NCI-H2171 (cell line): ENCODE results near the gene ATF7IP.

ENCODE experiments used
- DNase-seq: peaks from one replicate; lab custom pipeline; 2025; lab: John Stamatoyannopoulos, UW

The ATF7IP gene

GRCh38 chr12:14410841-14411569 lies 45.5 kb downstream of the ATF7IP start:
- DNase-seq = no peak

DNA sequence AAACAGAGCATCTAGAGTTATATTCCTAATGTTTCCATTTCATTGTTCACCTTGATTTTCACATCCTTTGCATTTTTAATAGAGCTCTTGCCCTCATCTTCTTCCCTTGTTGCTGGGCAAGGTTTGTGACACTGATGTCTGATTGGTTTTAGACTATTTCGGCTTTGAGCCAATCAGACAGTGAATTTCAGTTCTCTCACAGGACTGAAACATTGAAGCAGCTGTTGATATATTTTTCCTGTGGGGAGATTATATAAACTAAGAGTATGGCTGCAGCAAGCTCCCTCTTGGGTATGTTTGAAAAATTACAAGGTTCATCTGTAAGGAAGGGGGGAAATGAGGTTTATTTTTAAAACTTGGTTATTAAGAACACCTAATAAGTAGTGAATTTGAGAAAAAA lies 51.2 kb downstream of the ATF7IP start:
- peak; percentile 8 for DNase-seq

DNA sequence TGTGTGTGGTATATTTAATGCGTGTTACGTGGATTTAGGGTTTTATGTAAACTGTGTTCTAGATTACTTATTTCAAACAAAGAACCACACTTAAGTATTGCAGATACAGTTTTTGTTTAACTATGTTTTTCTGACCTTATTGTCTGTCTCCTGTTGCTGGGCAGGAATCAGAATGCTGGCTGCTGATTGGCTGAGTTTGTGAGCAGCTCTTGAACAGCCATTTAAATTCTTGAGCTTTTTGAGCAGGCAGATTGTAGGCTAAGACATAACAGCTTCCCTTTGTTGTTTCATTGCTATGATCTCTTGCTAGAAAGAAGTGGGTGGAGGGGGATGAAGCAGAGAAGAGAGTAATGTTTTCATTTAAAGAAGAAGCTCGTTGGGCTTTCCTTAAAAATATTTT lies 52.2 kb downstream of the ATF7IP start:
- no peak for DNase-seq

DNA sequence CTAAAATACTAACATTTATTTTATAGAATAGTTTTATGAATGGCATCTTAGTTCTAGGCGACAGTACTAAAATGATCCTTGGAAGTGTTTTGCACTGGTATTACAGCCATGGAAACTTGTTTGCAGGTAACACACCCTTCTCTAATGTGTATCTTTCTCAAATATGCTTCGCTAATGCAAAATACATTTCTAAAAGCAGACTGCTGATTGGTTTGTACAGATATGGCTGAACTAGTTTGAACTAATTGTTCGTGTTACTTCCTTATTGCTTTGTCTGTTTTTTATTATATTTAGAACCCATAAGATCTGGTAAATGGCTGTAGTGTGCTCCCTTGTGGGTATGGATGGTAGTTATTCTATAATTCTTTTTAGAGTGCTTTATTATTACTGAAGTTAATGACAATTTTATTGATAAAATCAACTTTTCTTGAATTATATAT lies 53.0 kb downstream of the ATF7IP start:
- DNase-seq = no peak

DNA sequence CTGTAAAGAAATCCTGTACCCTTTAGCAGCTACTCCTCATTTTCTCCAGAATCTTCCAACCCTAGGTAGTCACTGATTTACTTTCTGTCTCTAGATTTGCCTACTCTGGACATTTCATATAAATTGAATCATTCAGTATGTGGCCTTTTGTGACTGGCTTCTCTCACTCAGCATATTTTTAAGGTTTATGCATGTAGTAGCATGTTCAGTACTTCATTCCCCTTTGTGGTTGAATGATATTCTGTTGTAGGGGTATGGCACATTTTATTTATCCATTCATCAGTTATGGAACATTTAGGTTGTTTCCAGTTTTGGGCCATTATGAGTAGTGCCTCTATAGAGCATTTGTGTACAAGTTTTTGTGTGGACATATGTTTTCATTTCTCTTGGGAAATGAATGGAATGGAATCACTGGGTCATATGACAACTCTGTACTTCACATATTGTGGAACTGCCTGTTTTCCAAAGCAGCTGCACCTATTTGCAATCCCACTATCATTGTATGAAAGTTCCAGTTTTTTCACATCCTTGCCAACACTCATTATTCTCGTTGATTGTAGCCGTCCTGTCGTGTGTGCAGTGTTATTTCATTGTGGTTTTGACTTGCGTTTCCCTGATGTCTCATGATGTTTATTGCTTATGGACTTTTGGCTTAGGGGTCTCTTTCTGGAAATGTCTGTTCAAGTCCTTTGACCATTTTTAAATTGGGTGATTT lies 57.2 kb downstream of the ATF7IP start:
- no peak for DNase-seq

GRCh38 chr12:14424545-14424944 lies 59.1 kb downstream of the ATF7IP start:
- DNase-seq = no peak

DNA sequence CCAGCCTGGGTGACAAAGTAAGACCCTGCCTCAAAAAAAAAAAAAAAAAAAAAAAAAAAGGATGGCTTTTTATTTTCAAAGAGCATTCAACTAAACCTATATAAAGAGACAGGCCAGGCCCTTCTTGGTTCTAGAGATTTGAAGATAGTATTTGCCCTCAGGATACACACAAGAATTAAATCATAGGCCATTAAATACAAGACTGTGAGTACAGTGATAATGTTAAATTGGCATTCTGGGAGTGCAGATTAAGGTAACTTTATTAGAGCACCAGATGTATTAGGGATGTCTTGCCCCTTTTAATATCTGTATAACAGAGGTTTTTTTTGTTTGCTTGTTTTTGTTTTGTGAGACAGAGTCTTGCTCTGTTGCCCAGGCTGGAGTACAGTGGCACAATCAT lies 61.3 kb downstream of the ATF7IP start:
- DNase-seq = no peak

DNA sequence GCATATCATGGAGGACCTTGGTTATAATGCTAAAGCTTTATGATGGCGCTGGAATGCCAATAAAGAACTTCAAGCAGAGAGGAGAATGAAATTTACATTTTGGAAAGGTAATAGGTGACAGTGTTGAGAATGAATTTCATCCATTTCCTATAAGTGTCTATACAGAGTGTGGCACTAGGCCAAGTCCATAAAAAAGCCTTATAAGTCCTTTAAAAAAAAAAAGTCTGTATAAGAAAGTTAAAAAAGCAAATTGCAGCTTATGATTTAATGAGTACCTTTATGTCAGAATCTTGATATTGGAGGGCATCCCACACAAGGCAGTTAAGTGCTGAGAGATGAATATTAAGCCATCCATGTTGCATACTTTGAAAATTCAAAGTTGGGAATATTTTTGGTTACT lies 62.4 kb downstream of the ATF7IP start:
- no peak for DNase-seq

DNA sequence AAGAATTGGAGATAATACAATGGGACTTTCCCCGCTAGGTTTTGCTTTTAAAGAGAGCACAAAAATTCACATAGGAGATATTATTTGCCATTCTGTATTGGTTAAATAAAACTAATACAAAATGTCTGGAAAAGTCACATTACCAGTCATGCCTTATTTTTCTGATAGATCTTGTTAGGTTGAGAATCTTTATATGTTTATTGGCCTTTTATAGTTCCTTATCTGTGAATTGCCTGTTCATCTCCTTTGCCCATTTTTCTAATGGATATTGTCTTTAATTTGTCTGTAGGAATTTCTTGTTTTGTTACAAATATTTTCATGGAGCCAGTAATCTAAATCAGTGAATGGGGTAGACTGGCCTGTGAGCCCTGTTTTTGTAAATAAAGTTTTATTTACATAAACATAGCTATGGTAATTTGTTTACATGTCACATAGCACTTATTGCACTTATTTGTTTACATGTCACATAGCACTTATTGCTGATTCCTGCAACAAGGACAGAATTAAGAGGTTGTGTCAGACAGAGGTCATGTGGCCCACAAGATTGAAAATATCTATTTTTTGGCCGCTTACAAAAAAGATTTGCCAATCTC lies 65.0 kb downstream of the ATF7IP start:
- no peak for DNase-seq

GRCh38 chr12:14431975-14432374 lies 66.5 kb downstream of the ATF7IP start:
- no peak for DNase-seq

DNA sequence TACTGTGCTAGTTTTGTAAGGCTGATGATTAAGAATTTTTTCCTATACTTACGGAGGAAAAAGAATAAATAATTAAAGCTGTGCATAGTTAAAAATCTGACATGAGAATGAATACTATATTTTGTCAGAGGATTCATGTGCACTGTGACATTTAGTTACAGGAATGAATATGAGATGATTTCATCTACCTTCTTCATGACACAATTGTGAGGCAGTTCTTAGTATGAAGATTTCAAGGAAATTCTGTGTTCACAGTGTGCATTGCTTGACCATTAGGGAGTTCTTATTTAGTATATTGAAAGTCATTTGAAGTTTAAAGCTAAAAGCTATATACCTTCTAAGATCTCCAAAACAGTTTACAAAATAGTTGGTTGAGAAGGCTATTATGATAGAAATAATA lies 70.1 kb downstream of the ATF7IP start:
- DNase-seq = no peak

DNA sequence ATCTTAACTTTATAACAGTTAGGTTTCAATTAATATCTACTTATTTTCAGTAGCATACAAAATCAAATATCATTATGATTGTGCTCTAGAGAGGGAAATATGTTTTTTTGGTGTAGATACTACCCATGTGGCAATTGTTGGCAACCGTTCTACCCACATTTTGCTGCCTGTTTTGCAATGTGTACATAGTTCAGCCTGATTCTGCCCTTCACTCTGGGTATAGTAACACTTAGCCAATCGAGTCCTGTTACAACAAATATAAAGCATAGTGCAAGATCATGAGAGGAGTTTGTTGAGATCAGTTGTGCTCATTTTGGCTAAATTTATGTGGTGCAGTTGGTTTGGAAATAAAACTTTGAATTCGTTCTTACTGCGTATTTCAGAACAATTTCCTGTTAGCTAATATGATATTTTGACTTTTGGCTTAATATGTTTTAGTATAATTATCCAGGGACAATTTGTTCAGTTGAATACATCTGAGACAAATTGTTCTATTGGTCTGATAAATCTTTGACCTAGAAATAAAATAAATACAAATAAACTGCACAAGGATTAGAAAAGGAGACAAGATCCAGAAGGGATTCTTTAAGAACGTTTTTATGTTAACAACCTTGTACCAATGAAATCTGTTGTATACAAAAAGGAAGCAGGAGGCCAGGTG lies 76.9 kb downstream of the ATF7IP start:
- DNase-seq = no peak

GRCh38 chr12:14443531-14443930 lies 78.0 kb downstream of the ATF7IP start:
- DNase-seq = no peak

GRCh38 chr12:14450479-14450878 lies 85.0 kb downstream of the ATF7IP start:
- no peak for DNase-seq

DNA sequence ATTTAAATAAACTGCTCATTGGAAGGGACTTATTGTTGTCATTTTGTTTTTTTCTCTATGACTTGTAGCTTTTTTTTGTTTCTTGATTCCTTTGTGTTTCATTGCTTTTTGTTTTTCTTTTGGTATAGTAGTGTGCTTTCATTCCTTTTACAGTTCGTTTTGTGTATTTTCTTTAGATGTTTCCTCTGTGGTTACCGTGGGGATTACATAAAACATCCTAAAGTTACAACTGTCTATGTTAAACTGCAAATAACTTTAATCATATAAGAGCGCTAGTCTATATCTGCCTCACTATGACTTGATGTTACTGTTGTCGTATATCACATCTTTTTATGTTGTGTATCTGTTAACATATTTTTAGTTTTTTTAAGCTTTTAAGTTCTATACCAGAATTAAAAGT lies 86.9 kb downstream of the ATF7IP start:
- no peak for DNase-seq

- DNase-seq = no peak
These were observed 87.4 kb downstream of the ATF7IP start for GRCh38 chr12:14452865-14453264.

DNA sequence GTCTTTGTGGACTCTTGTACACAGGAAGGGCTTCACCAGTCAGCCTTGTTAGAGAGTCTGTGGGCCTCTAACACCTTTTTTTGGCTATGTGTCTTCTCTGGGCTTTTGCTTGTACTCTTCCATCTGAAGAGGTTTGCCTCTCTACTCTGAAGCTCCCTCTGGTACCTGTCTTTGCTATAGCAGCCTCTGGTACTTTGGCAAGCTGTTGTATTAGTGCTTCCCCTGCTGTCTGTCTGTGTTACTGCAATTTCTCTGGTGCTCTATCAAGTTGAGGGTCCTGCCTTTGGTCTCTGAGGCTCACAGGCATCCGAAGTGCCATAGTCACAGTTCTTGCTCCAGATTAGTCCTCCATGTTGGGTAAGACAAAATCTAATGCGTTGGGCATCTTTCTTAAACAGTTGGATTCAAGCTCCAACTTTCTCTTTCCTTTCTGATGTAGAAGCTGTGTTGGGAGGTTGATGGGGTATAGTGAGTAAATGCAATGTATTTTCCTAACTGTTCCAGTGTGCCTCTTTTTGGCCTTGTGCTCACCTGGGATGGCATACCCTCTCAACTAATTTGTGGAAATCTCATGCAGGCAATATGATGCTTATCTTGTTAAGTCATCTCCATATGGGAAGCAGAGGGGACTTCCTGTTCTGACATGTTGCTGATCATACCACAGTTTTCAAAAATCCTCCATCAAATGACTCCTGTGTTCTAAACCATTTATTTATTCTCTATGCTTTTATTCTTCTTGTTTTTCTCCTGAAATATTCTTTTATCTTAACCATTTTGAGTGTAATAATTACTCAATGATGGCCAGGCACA lies 88.8 kb downstream of the ATF7IP start:
- DNase-seq = no peak

DNA sequence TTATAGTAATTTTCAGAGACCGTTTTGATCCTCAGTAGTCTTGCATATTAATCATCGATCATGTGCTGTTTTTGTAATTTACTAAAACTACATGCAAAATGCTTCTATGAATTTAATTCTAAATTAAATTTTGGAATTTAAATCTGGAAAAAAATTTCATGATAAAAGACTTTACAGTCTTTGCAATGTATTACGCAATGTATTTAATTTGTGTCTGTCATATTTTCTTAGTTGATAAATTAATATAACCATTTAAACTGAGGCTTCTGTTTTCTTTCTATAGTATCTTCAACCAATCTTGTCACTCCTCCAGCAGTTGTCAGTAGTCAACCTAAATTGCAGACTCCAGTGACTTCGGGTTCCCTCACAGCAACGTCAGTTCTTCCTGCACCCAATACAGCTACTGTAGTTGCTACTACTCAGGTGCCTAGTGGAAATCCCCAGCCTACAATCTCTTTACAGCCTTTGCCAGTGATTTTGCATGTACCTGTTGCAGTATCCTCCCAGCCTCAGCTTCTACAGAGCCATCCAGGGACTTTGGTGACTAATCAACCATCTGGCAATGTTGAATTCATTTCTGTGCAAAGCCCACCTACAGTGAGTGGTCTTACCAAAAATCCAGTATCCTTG lies 94.8 kb downstream of the ATF7IP start:
- no peak for DNase-seq

DNA sequence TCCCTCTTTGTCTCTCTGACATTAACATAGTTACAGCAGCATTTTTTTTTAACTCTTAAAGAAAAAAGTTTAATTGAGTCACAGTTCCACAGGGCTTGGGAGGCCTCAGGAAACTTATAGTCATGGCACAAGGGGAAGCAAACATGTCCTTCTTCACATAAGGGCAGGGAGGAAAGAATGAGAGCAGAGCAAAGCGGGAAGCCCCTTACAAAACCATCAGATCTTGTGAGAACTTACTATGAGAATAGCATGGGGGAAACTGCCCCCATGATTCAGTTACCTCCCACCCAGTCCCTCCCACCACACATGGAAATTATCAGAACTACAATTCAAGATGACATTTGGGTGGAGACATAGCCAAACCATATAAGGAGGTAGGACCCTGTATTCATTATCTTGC lies 106.0 kb downstream of the ATF7IP start:
- no peak for DNase-seq

- no peak for DNase-seq
These were observed 108.3 kb downstream of the ATF7IP start for GRCh38 chr12:14473707-14474287.

GRCh38 chr12:14479004-14479403 lies 113.5 kb downstream of the ATF7IP start:
- DNase-seq = no peak
